Measurements from ENCODE around the gene SLC25A42.
"Not testable (repeated sequence)": the region's sequence is repeated elsewhere in the genome, so short reads cannot be mapped to it uniquely, and the experiment has no call there.

SLC25A42 gene

GRCh38 chr19:19139876-19140229 lies 76.1 kb downstream of the SLC25A42 start:
- no peak for DNase-seq

DNA sequence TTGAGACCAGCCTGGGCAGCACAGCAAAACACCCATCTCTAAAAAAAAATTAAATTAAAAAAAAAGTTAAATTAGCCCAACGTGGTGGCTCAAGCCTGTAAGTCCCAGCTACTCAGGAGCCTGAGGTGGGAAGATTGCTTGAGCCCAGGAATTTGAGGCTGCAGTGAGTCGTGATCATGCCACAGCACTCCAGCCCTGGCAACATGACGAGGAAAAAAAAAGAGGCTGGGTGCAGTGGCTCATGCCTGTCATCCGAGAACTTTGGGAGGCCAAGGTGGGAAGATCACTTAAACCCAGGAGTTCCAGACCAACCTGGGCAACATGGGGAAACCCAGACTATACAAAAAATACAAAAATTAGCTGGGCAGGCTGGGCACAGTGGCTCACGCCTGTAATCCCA lies 76.7 kb downstream of the SLC25A42 start:
- DNase-seq = no peak

GRCh38 chr19:19142347-19142746 lies 78.6 kb downstream of the SLC25A42 start:
- DNase-seq = no peak

GRCh38 chr19:19145281-19145680 lies 81.5 kb downstream of the SLC25A42 start:
- no peak for DNase-seq

GRCh38 chr19:19145684-19146608 lies 82.2 kb downstream of the SLC25A42 start:
- peak; percentile 88 for DNase-seq

DNA sequence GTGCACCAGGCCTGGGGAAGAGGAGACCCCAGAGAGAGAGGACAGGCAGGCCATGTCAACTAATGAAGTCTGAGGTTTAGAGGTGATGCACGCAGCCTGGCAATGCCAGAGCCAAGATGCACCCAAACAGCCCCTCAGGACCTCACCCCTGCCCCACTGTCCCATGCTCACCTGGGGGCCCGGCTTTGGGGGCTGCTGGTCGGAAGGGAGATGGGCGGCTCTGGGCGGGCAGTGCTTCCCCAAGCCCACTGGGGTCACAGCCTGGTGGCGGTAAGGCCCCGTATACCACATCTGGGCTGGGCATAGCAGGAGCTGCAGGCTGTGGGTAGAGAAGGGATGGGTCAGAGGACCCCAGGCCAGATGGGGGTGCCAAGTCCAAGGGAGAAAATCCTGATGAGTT lies 83.1 kb downstream of the SLC25A42 start:
- DNase-seq = no peak

DNA sequence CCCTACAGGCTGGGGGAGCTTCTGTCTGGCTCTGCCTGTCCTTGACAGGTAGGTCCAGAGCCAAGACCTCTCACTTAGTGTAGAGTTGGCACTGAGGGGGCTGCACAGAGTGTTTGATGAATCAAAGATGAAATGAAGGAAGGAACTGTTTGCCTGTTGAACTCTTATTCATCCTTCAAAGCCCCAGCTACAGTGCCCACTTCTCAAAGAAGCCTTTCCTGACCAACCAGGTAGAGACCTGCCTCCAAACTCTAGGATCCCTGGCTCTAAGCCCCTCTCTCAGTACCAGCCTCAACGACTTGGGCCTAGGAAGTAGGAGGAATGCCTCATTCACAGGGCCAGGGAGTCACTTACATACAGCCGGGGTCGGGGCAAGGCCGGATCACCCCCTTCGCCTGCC lies 83.5 kb downstream of the SLC25A42 start:
- DNase-seq = no peak

DNA sequence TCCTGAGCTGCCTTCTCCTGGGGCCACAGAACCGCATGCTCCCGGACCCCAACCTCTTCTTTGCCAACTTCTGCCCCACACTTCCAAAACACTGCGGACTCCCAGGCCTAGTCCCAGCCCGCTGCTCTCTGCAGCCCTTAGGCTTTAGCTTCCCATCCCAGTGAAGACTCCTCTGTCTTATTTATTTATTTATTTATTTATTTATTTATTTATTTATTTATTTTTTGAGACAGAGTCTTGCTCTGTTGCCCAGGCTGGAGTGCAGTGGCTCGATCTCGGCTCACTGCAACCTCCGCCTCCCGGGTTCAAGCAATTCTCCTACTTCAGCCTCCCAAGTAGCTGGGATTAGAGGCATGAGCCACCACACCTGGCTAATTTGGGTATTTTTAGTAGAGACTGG lies 84.7 kb downstream of the SLC25A42 start:
- not testable (repeated sequence) for DNase-seq

DNA sequence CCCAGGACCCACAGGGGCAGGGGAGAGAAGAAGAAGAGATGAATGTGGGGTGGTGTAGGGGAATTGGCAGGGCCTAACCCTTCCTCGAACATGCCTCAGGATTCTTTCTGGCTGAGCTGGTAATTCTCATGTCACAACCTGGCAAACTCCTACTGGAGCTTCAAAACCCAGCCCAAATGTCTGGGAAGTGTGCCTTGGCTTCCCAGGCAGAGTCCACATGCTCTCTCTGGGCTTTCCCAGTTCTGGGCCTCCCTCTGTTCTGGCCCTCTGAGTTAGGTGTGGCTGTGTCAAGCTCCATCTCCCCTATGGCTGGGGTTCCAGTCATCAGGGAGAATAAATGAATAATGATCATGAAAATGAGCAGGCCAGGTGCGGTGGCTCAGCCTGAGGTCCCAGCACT lies 85.6 kb downstream of the SLC25A42 start:
- no peak for DNase-seq

DNA sequence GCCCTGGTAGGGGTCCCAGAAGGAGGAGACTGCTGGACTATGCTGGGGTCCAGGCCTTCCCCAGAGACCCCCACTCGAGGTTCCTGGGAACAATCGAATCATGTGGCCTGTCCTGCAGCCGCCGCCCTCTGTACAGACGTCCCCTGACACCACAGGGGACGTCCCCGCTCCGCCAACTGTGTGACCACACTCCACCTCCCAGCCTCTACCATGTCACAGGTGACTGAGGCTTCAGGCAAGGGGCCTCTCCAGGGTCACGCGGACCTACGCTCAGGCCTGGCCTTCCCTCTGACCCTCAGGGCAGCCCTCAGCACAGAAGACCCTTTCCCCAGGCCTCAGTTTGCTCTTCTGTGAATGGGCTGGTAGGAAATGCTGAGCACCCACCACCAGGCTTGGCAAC lies 87.6 kb downstream of the SLC25A42 start:
- DNase-seq = no peak

DNA sequence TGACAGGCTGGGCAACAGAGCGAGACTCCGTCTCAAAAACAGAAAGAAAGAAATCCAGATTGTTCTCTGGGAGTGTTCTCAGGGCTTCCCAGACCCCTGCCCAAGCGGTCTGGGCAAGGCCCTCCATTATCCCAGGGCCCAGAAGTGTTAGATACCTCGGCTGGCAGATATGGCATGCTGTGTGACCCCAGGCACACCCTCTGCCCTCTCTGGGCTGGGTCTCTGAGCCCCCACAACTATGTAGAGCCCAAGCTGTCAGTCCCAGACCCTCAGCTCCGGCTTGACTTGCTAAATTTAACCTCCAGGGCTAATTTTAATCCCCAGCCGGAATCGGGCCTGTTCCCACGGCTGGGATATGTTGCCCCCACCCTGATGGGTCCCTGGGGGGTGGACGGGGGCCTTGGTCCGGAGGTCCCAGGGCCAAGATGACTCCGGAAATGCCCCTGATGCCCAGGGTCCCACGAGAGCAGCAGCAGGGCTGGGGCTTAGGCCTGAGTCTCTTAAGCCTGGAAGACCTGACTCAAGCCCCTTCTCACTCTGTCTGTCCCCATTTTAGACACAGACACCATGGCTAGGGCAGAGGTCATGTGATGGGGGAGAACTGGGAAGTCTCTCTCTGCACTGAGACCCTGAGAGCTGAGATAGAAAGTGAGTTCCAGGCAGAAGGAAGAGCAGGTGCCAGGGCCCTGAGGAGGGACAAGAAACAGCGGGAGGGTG lies 89.0 kb downstream of the SLC25A42 start:
- no peak for DNase-seq

DNA sequence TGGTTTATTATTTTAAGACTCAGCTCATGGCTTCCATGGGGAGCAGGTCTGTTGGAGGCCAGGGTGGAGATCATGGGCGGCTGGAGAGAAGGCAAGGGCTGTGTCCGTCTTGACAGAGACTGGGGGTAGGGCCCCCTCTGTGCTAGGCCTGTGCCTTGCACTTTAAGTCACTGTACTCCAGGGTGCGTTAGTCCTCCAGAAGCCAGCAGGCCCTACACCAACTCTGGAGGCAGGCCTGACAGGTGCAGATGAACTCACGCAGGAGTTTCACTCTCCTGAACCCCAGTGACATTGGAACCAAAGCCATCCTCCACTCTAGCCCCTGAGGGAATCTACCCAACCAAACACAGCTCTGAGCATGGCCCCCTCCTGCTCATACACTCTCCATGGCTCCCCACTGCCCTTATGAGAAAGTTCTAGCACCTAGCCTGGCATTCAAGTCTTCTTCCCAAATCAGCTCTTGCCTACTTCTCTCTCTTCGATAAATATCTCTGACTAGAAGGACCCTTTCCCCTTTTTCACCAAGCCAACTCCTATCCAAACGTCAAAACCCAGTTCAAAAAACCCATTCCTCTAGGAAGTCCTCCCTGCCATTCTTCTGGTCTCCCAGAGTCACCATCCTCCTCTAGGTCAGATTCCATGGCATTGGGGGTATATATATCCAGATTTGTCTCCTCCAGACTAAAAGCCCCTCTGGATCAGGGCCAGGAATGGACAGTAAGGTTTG lies 91.1 kb downstream of the SLC25A42 start:
- no peak for DNase-seq

GRCh38 chr19:19155495-19156219 lies 91.9 kb downstream of the SLC25A42 start:
- DNase-seq = no peak

GRCh38 chr19:19157808-19158207 lies 94.0 kb downstream of the SLC25A42 start:
- no peak for DNase-seq

DNA sequence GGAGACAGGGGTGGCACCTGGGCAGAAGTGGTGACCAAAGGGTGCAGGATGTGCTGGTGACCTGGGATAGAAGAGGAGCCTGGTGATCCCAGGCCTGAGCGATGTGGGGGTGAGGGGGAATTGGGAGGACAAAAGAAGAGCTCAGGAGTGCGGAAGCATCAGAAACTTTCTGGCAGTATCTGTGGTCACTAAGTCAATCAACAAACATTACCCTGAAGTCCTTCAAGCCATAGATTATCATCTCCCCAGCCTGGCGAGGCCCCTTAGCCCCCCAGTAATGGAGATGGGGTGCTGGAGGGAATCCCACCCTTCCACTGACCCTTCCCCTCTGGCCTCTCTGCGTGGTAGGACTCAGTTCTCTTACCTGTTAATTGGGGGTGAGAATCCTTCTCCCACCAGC lies 95.7 kb downstream of the SLC25A42 start:
- DNase-seq = no peak

DNA sequence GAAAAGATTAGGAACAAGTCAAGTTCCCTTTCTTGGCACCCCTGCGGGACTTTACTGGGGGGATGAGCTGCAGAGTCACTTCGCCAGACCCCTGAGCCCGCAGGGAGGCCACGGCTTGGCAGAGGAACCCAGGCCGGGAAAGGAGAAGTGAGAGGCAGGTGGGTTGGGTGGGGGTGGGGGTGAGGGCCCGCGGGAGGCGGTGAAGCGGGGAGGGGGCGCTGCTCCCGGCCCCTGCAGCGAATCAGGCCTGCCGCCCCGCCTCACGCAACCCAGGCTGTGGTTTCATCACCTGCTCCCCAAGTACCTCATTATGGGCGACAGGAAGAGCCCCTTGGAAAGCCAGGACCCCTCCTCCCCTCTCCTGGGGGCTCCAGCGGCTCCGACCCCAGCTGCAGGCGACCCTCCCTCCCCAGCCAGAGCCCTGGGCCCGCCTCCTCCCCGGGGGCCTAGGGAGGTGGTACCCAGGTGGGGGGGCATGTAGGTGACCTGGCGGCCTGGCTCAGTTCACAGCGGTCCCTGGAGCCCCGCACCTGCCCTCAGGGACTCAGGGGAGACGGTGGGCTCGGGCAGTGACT lies 96.8 kb downstream of the SLC25A42 start:
- no peak for DNase-seq

- no peak for DNase-seq
Observed at GRCh38 chr19:19162495-19162894, 98.7 kb downstream of the SLC25A42 start.

All from CD4-positive, alpha-beta T cell treated with Interleukin-17A for 4 hours (primary cell).